HEK293T (cell line): ENCODE results near the gene SYNE3.

Experiments
- ARNT ChIP-seq: fragments of 450-650 bp; IDR thresholded peaks from 2 replicates; pipeline ENCODE4 v1.6.1; 2017; ENCODE audit warnings: mild to moderate bottlenecking
- BHLHE40 ChIP-seq: fragments of 450-650 bp; IDR thresholded peaks from 2 replicates; pipeline ENCODE4 v1.6.1; 2016; ENCODE audit warnings: mild to moderate bottlenecking, moderate library complexity, borderline replicate concordance
- FOXK2 ChIP-seq: fragments of 450-650 bp; IDR thresholded peaks from 2 replicates; pipeline ENCODE4 v1.6.1; 2016; ENCODE audit warnings: mild to moderate bottlenecking
- FOXM1 ChIP-seq: fragments of 450-650 bp; IDR thresholded peaks from 2 replicates; pipeline ENCODE4 v1.6.1; 2017; ENCODE audit warnings: mild to moderate bottlenecking, borderline replicate concordance
- HDGF ChIP-seq: fragments of 450-650 bp; IDR thresholded peaks from 2 replicates; pipeline ENCODE4 v1.6.1; 2017; ENCODE audit warnings: antibody characterized with exemption, borderline replicate concordance
- NFRKB ChIP-seq: fragments of 450-650 bp; IDR thresholded peaks from 2 replicates; pipeline ENCODE4 v1.6.1; 2016; ENCODE audit warnings: mild to moderate bottlenecking, moderate library complexity
- SP1 ChIP-seq: fragments of 450-650 bp; IDR thresholded peaks from 2 replicates; pipeline ENCODE4 v1.6.1; 2017

DNA sequence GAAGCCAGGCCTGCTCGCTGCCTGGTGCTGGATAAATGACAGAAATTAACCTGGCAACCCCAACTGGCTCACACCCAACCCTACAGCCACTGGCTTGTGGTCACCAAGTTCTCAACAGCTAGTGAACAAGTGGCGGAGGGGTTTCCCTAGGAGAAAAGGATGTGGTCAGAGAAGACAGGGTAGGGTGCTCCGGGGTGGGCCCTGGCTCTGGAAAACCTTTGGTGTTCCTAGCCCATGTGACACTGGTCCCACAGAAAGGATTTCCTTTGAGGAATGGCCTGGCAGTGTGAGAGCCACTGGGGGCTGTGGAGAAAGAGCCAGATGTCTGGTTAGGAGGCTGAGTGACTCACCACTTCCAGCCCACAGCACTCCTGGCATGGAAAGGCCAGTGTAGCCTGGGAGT lies 8.7 kb downstream of the SYNE3 start:
- no peak for TF ChIP-seq FOXK2
- TF ChIP-seq FOXM1, result no peak
- no peak for TF ChIP-seq BHLHE40
- no peak for TF ChIP-seq NFRKB
- no peak for TF ChIP-seq ARNT
- TF ChIP-seq SP1, result no peak
- TF ChIP-seq HDGF, result no peak
